HEK293T (cell line): Measurements from ENCODE around the gene HMX3.

Experiments used
- CTCF ChIA-PET: fragments of 350-600 bp; formaldehyde crosslinking; extraction: SDS; loops from one replicate; lab custom pipeline; 2021; ENCODE audit warnings: antibody characterized with exemption, inconsistent platforms; lab: Yijun Ruan, JAX
- POLR2A ChIA-PET: fragments of 350-600 bp; formaldehyde crosslinking; extraction: SDS; loops from one replicate; lab custom pipeline; 2020; ENCODE audit warnings: antibody characterized with exemption, inconsistent platforms; lab: Yijun Ruan, JAX
- DNase-seq: peaks from one replicate; pipeline ENCODE4 v3.0.0; 2012; ENCODE audit warnings: mixed read lengths; ENCODE audit errors: extremely low spot score
- ARNT ChIP-seq: fragments of 450-650 bp; IDR thresholded peaks from 2 replicates; pipeline ENCODE4 v1.6.1; 2017; ENCODE audit warnings: mild to moderate bottlenecking
- BHLHE40 ChIP-seq: fragments of 450-650 bp; IDR thresholded peaks from 2 replicates; pipeline ENCODE4 v1.6.1; 2016; ENCODE audit warnings: mild to moderate bottlenecking, moderate library complexity, borderline replicate concordance
- CTBP1 ChIP-seq: fragments of 450-650 bp; IDR thresholded peaks from 2 replicates; pipeline ENCODE4 v1.6.1; 2016; ENCODE audit warnings: borderline replicate concordance
- ELF4 ChIP-seq: fragments of 450-650 bp; IDR thresholded peaks from 2 replicates; pipeline ENCODE4 v1.6.1; 2017; ENCODE audit warnings: antibody characterized with exemption
- FOXA1 ChIP-seq: fragments of 450-650 bp; IDR thresholded peaks from 2 replicates; pipeline ENCODE4 v1.6.1; 2016; ENCODE audit warnings: mild to moderate bottlenecking
- FOXK2 ChIP-seq: fragments of 450-650 bp; IDR thresholded peaks from 2 replicates; pipeline ENCODE4 v1.6.1; 2016; ENCODE audit warnings: mild to moderate bottlenecking
- FOXM1 ChIP-seq: fragments of 450-650 bp; IDR thresholded peaks from 2 replicates; pipeline ENCODE4 v1.6.1; 2017; ENCODE audit warnings: mild to moderate bottlenecking, borderline replicate concordance
- HDGF ChIP-seq: fragments of 450-650 bp; IDR thresholded peaks from 2 replicates; pipeline ENCODE4 v1.6.1; 2017; ENCODE audit warnings: antibody characterized with exemption, borderline replicate concordance
- L3MBTL2 ChIP-seq: fragments of 450-650 bp; conservative IDR thresholded peaks from 2 replicates; pipeline ENCODE4 v1.6.1; 2016; ENCODE audit warnings: mild to moderate bottlenecking
- LEF1 ChIP-seq: fragments of 450-650 bp; IDR thresholded peaks from 2 replicates; pipeline ENCODE4 v1.6.1; 2017; ENCODE audit warnings: mild to moderate bottlenecking, borderline replicate concordance
- NFRKB ChIP-seq: fragments of 450-650 bp; IDR thresholded peaks from 2 replicates; pipeline ENCODE4 v1.6.1; 2016; ENCODE audit warnings: mild to moderate bottlenecking, moderate library complexity
- SP1 ChIP-seq: fragments of 450-650 bp; IDR thresholded peaks from 2 replicates; pipeline ENCODE4 v1.6.1; 2017
- SUZ12 ChIP-seq: fragments of 450-650 bp; IDR thresholded peaks from 2 replicates; pipeline ENCODE4 v1.6.1; 2016; ENCODE audit warnings: mild to moderate bottlenecking
- TARDBP ChIP-seq: fragments of 450-650 bp; IDR thresholded peaks from 2 replicates; pipeline ENCODE4 v1.6.1; 2016
- ZNF384 ChIP-seq: fragments of 450-650 bp; IDR thresholded peaks from 2 replicates; pipeline ENCODE4 v1.6.1; 2016
- TF ChIP-seq, protein P1 (sequence below): fragments of 450-650 bp; IDR thresholded peaks from 2 replicates; pipeline ENCODE4 v1.6.1; 2016

HMX3 gene

DNA sequence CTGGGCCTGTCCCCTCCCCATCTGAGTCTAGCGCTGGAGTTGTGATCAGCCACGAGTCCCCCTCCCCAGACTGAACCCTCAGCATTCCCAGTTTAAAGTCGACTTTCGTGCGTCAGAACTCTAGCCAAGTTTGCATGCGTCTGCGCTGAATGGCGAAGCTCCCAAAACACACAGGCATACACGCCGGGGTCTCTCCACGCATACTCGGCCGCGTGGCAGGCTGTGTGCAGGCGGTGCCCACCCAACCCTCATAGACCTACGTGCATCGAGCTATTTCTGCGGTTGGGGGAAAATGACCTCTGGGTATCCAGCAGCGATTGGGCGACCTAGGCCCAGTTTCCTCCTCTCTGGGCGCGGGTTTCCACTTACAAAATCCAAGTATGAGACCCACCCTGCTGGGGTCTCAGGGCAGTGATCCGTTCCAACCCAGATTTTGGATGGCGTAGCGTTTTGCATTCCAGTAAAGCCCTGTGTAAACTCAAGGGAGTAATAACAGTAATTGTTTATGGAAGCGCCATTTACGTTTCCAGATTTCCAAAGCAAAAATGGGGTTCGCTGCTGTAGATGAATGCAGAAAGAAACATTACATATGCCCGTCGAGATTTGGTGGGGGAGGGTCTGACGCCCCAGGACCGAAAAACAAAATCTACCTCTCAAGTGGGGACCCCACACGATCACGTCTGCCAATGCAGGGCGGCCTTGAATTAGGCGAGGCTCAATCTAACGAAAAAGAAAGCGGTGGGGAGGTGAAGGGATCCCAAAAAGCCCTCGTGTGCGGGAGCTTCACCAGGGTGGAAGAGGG is 2.0 kb upstream of the HMX3 start:
- TF ChIP-seq LEF1 (no peak), SUZ12 (no peak)
- CTCF ChIA-PET, result interaction anchor here (0.6 to 0.8 kb wide), 3 partner anchors 11 to 32 kb away, joined by 3 to 4 read pairs (median 3); no protein-coding TSS in a partner anchor
- DNase-seq, result no peak
- POLR2A ChIA-PET, result interaction anchor here (1.1 to 1.8 kb wide), 2 partner anchors 20 kb away, joined by 7 to 8 read pairs; partner anchors contain the start of gene BUB3

DNA sequence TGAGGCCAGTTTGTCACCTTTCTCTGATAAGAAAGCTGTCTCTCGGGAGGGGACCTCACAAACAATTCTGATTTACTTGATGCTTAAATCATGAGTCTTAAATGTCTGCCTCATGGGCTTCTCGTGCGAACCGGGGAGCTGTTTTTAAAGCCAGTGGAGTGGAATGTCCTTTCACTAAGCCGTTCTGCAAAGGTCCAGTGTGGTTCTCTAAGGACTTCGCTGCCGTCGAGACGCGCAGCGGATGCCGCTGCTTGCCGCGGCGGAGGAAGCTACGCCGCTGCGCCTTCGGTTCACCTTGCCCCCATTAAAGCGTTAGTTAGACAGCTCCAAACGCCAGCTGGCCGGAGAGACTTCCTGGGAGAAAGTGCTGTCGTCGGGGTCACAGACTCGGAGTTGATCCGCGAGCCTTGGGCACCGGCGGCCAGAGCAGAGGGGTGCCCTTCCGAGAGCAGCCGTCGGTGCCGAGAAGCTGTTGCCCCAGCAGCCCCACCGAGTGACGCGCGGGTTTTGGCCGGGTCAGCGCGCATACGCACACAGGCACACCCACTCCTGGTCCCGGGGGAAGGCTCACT is 1.3 kb upstream of the HMX3 start:
- TF ChIP-seq FOXM1 (no peak), FOXK2 (no peak), ARNT (no peak), LEF1 (no peak), TARDBP (no peak)
- POLR2A ChIA-PET, result interaction anchor here (1.8 kb wide), 1 partner anchor 20 kb away, joined by 8 read pairs; the partner anchor contains the start of gene BUB3
- no peak for DNase-seq
- CTCF ChIA-PET, result no interaction called here

- CTCF ChIA-PET, result no interaction called here
- TF ChIP-seq SUZ12 (no peak), TARDBP (no peak), ARNT (no peak), FOXM1 (no peak), LEF1 (no peak), BHLHE40 (no peak), FOXA1 (no peak), ZNF384 (no peak), HDGF (no peak)
- DNase-seq, result peak; percentile 64
- POLR2A ChIA-PET, result interaction anchor here (1.8 kb wide), 1 partner anchor 19 kb away, joined by 8 read pairs; the partner anchor contains the start of gene BUB3
Measured at GRCh38 chr10:123134915-123135414, 805 bp upstream of the HMX3 start.

GRCh38 chr10:123136221-123136805 is 543 bp downstream of the HMX3 start:
- CTCF ChIA-PET, result no interaction called here
- DNase-seq, result no peak
- TF ChIP-seq TARDBP (no peak), SP1 (no peak), L3MBTL2 (no peak), LEF1 (no peak), FOXM1 (no peak), CTBP1 (no peak), FOXA1 (no peak), ZNF384 (no peak), FOXK2 (no peak), SUZ12 (no peak), ARNT (no peak), BHLHE40 (no peak), HDGF (no peak), ELF4 (no peak)
- TF ChIP-seq, protein P1, sequence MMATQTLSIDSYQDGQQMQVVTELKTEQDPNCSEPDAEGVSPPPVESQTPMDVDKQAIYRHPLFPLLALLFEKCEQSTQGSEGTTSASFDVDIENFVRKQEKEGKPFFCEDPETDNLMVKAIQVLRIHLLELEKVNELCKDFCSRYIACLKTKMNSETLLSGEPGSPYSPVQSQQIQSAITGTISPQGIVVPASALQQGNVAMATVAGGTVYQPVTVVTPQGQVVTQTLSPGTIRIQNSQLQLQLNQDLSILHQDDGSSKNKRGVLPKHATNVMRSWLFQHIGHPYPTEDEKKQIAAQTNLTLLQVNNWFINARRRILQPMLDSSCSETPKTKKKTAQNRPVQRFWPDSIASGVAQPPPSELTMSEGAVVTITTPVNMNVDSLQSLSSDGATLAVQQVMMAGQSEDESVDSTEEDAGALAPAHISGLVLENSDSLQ, result no peak
- POLR2A ChIA-PET, result interaction anchor here (1.4 kb wide), 1 partner anchor 18 kb away, joined by 6 read pairs; the partner anchor contains the start of gene BUB3

- no peak for DNase-seq
- no peak for TF ChIP-seq NFRKB
- TF ChIP-seq FOXK2, result no peak
- no peak for TF ChIP-seq SUZ12
- TF ChIP-seq FOXA1, result no peak
- TF ChIP-seq FOXM1, result no peak
- TF ChIP-seq ELF4, result no peak
- TF ChIP-seq L3MBTL2, result no peak
- TF ChIP-seq ARNT, result no peak
- TF ChIP-seq CTBP1, result no peak
- TF ChIP-seq SP1, result no peak
- TF ChIP-seq TARDBP, result no peak
- no peak for TF ChIP-seq LEF1
- TF ChIP-seq BHLHE40, result no peak
- no peak for TF ChIP-seq HDGF
- TF ChIP-seq, protein P1, result no peak
- TF ChIP-seq ZNF384, result no peak
- CTCF ChIA-PET, result no interaction called here
- POLR2A ChIA-PET, result interaction anchor here (1.4 kb wide), 1 partner anchor 17 kb away, joined by 6 read pairs; the partner anchor contains the start of gene BUB3
Measured at GRCh38 chr10:123136806-123137642, 1.3 kb downstream of the HMX3 start.

DNA sequence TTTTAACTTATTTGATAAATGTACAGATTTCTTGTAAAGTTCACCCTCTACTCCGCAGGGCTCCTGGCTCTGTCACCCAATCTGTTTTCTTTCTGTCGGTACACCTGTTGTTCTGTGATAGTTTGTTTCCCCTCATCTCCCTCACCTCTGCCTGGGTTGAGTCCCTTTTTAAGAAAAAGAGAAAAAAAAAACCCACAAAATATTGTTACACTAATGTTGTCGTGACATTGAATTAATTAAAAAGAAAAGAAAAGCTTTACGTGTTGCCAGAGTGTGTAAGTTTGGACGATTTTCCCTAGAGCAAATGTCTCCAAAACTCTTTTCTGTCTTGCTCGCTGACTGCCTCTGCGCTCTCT is 3.4 kb downstream of the HMX3 start:
- DNase-seq, result no peak
- TF ChIP-seq FOXM1 (no peak), LEF1 (no peak), ZNF384 (no peak), FOXA1 (no peak), ELF4 (no peak)
- ChIA-PET POLR2A (interaction anchor here (1.3 kb wide), 1 partner anchor 15 kb away, joined by 3 read pairs; the partner anchor contains the start of gene BUB3), CTCF (no interaction called here)
